Loucy (cell line): ENCODE measurements around the gene KIF2C.

Experiments used
- EZH2phosphoT487 ChIP-seq: fragments of 200-600 bp; IDR thresholded peaks from 2 replicates; pipeline ENCODE4 v1.6.1; 2018; ENCODE audit warnings: antibody characterized with exemption, mild to moderate bottlenecking, moderate library complexity, borderline replicate concordance
- TF ChIP-seq, protein P1 (sequence below): fragments of 200-600 bp; sonication (generic); conservative IDR thresholded peaks from 2 replicates; pipeline ENCODE4 v1.5.1; 2014; ENCODE audit warnings: mild to moderate bottlenecking, antibody characterized with exemption, low read length

DNA sequence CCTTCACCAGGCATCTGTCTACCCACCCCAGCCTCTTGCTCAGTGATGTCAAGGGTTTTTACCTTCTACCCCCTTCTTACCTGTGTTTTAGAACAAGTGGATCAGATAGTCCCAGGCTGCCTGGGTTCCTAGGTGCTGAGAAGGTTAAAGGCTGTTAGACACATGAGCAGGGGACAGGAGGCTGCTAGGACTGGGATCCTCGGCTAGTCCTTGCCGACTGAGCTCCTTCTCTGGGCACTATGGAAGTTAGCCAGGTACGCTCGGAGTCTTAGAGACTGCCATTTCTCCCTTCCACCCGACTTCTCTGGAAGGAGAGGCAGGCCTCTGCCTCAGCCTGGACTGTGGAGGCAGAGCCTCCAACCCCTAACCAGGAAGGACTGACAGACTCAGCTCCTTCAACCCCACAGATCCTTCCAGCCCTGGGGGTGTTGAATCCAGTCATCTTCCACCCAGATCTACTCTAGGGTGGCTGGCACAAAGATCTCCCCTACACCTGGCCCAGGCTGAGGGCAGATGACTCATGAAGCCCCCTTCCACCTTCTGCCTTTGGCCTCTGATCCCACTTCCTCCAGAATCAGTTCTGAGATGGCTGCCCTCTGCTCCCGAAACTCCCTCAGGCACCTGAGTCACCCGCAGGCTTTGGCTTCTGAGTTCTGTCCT lies 67.2 kb downstream of the KIF2C start, which contains the start of gene DYNLT4:
- TF ChIP-seq, protein P1, sequence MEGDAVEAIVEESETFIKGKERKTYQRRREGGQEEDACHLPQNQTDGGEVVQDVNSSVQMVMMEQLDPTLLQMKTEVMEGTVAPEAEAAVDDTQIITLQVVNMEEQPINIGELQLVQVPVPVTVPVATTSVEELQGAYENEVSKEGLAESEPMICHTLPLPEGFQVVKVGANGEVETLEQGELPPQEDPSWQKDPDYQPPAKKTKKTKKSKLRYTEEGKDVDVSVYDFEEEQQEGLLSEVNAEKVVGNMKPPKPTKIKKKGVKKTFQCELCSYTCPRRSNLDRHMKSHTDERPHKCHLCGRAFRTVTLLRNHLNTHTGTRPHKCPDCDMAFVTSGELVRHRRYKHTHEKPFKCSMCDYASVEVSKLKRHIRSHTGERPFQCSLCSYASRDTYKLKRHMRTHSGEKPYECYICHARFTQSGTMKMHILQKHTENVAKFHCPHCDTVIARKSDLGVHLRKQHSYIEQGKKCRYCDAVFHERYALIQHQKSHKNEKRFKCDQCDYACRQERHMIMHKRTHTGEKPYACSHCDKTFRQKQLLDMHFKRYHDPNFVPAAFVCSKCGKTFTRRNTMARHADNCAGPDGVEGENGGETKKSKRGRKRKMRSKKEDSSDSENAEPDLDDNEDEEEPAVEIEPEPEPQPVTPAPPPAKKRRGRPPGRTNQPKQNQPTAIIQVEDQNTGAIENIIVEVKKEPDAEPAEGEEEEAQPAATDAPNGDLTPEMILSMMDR: no peak
- no peak for TF ChIP-seq EZH2phosphoT487
